ENCODE data around the gene PRPF40A.

GRCh38 chr2:152743002-152743401, 25.7 kb upstream of the PRPF40A start:
- no peak for TF ChIP-seq POLR2A (IDR thresholded peaks at IDR 0.05; ENCODE audit: low read length)
- TF ChIP-seq GATA1 (IDR thresholded peaks at IDR 0.05; ENCODE audit: low read depth, low read length): no peak

Measured in erythroblast (primary cell).